SK-N-SH treated with all-trans-retinoic acid at 6 μM for 48 hours (cell line): Measurements from ENCODE around the gene EMC8.

Experiments
- ATAC-seq: fragments of 200-7000 bp; cut with Tn5 transposase; 3 replicates; pipeline ENCODE4 v1.9.1; 2020; ENCODE audit warnings: mild to moderate bottlenecking, moderate library complexity
- ARNTL ChIP-seq: fragments of 450-650 bp; formaldehyde crosslinking; IDR thresholded peaks from 2 replicates; pipeline ENCODE4 v1.5.0; 2020; ENCODE audit warnings: low read depth, mild to moderate bottlenecking, moderate library complexity, borderline replicate concordance
- BACH2 ChIP-seq: fragments of 250-450 bp; sonication (Bioruptor Pico); IDR thresholded peaks from 2 replicates; pipeline ENCODE4 v1.9.0; 2021; ENCODE audit warnings: mild to moderate bottlenecking, borderline replicate concordance
- CSDC2 ChIP-seq: fragments of 250-450 bp; sonication (Bioruptor Pico); IDR thresholded peaks from 2 replicates; pipeline ENCODE4 v1.5.0; 2020; ENCODE audit warnings: mild to moderate bottlenecking, moderate library complexity
- ESRRG ChIP-seq: fragments of 250-450 bp; sonication (Bioruptor Pico); IDR thresholded peaks from 2 replicates; pipeline ENCODE4 v1.6.1; 2021; ENCODE audit warnings: mild to moderate bottlenecking
- GLIS3 ChIP-seq: fragments of 250-450 bp; sonication (Bioruptor Pico); IDR thresholded peaks from 2 replicates; pipeline ENCODE4 v1.5.0; 2020; ENCODE audit warnings: mild to moderate bottlenecking, moderate library complexity
- OSR1 ChIP-seq: fragments of 250-450 bp; sonication (Bioruptor Pico); IDR thresholded peaks from 2 replicates; pipeline ENCODE4 v1.8.0; 2022; ENCODE audit warnings: moderate library complexity, mild to moderate bottlenecking, inconsistent platforms
- PPARA ChIP-seq: fragments of 250-450 bp; sonication (Bioruptor Pico); IDR thresholded peaks from 2 replicates; pipeline ENCODE4 v1.5.0; 2020; ENCODE audit warnings: mild to moderate bottlenecking, borderline replicate concordance
- RARB ChIP-seq: fragments of 250-450 bp; sonication (Bioruptor Pico); IDR thresholded peaks from 2 replicates; pipeline ENCODE4 v1.8.0; 2021; ENCODE audit warnings: mild to moderate bottlenecking, moderate library complexity
- SNAI2 ChIP-seq: fragments of 250-450 bp; sonication (Bioruptor Pico); IDR thresholded peaks from 2 replicates; pipeline ENCODE4 v1.5.0; 2020; ENCODE audit warnings: mild to moderate bottlenecking, moderate library complexity
- TCF4 ChIP-seq: fragments of 250-450 bp; sonication (Bioruptor Pico); IDR thresholded peaks from 2 replicates; pipeline ENCODE4 v1.8.0; 2021; ENCODE audit warnings: mild to moderate bottlenecking, moderate library complexity, borderline replicate concordance
- TOX ChIP-seq: fragments of 250-450 bp; sonication (Bioruptor Pico); IDR thresholded peaks from 2 replicates; pipeline ENCODE4 v1.8.0; 2021; ENCODE audit warnings: mild to moderate bottlenecking, moderate library complexity, borderline replicate concordance
- ZC3H10 ChIP-seq: fragments of 250-450 bp; sonication (Bioruptor Pico); IDR thresholded peaks from 2 replicates; pipeline ENCODE4 v1.5.1; 2021; ENCODE audit warnings: mild to moderate bottlenecking, moderate library complexity
- ZFP3 ChIP-seq: fragments of 250-450 bp; sonication (Bioruptor Pico); IDR thresholded peaks from 2 replicates; pipeline ENCODE4 v1.5.0; 2020; ENCODE audit warnings: mild to moderate bottlenecking, moderate library complexity
- ZFP30 ChIP-seq: fragments of 450-650 bp; formaldehyde crosslinking; IDR thresholded peaks from 2 replicates; pipeline ENCODE4 v1.5.0; 2022; ENCODE audit warnings: mild to moderate bottlenecking, moderate library complexity
- ZNF565 ChIP-seq: fragments of 450-650 bp; formaldehyde crosslinking; conservative IDR thresholded peaks from 2 replicates; pipeline ENCODE4 v1.5.0; 2020; ENCODE audit warnings: low read depth, mild to moderate bottlenecking, moderate library complexity
- ZNF70 ChIP-seq: fragments of 450-650 bp; formaldehyde crosslinking; IDR thresholded peaks from 2 replicates; pipeline ENCODE4 v1.5.0; 2020; ENCODE audit warnings: mild to moderate bottlenecking, moderate library complexity
- ZNF8 ChIP-seq: fragments of 450-650 bp; formaldehyde crosslinking; IDR thresholded peaks from 2 replicates; pipeline ENCODE4 v1.5.0; 2020; ENCODE audit warnings: mild to moderate bottlenecking, moderate library complexity
- TF ChIP-seq, protein P1 (sequence below): fragments of 250-450 bp; sonication (Bioruptor Pico); IDR thresholded peaks from 2 replicates; pipeline ENCODE4 v1.5.1; 2021; ENCODE audit warnings: mild to moderate bottlenecking, moderate library complexity
- TF ChIP-seq, protein P2 (sequence below): fragments of 250-450 bp; sonication (Bioruptor Pico); IDR thresholded peaks from 2 replicates; pipeline ENCODE4 v1.5.0; 2020; ENCODE audit warnings: mild to moderate bottlenecking, moderate library complexity
- TF ChIP-seq, protein P3 (sequence below): fragments of 250-450 bp; sonication (Bioruptor Pico); IDR thresholded peaks from 2 replicates; pipeline ENCODE4 v1.8.0; 2021; ENCODE audit warnings: low read depth, mild to moderate bottlenecking, moderate library complexity, borderline replicate concordance
- TF ChIP-seq, protein P4 (sequence below): fragments of 250-450 bp; sonication (Bioruptor Pico); IDR thresholded peaks from 2 replicates; pipeline ENCODE4 v1.8.0; 2020; ENCODE audit warnings: mild to moderate bottlenecking, moderate library complexity, borderline replicate concordance
- TF ChIP-seq, protein P5 (sequence below): fragments of 250-450 bp; sonication (Bioruptor Pico); IDR thresholded peaks from 2 replicates; pipeline ENCODE4 v1.5.1; 2020; ENCODE audit warnings: low read depth, mild to moderate bottlenecking, moderate library complexity

The EMC8 gene

DNA sequence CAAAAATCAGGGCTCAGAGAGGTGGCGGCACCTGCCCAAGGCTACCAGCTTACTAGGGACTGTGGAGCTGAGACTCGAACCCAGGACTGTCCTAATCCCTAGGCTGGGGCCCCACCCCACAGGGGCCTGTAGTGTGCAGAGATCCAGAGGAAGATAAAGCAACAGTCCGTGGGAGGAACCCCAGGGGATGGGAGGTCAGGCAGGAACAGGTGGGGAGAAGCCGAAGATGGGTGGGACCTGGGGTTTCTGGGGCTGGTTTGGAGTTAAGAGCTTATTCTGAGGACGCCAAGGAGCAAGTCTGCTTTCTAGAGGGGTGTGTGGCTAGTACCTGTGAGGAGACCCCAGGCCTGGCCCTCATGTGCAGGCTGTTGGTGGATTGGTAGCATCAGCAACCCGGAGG, 63.4 kb downstream of the EMC8 start:
- no peak for ATAC-seq

DNA sequence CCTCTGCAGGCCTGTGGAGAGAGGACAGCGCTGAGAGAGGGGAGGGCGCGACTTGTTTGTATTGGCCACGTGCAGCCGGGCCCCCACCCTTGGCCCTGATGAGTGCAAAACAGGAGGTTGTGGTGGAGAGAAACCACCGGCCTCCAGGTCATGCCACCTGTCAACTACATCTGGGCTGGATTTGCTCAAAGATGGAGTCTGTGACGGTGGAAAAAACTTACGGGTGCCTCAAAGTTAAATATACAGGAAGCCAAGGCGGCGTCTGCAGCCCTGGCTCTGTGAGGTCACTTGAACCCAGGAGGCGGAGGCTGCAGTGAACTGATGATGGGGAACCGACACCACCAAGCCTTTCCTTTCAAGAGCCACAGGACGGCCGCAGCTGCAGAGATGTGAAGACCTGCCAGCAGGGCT, 64.1 kb downstream of the EMC8 start:
- ATAC-seq, result no peak

More for the DNA sequence above, 63.4 kb downstream of the EMC8 start:
- no peak for TF ChIP-seq CSDC2 (CRISPR knock-in tag)
- TF ChIP-seq BACH2 (CRISPR knock-in tag), result no peak
- no peak for TF ChIP-seq ZNF565 (CRISPR knock-in tag)
- no peak for TF ChIP-seq ZFP3 (CRISPR knock-in tag)
- TF ChIP-seq ZC3H10, result no peak
- TF ChIP-seq, protein P1, sequence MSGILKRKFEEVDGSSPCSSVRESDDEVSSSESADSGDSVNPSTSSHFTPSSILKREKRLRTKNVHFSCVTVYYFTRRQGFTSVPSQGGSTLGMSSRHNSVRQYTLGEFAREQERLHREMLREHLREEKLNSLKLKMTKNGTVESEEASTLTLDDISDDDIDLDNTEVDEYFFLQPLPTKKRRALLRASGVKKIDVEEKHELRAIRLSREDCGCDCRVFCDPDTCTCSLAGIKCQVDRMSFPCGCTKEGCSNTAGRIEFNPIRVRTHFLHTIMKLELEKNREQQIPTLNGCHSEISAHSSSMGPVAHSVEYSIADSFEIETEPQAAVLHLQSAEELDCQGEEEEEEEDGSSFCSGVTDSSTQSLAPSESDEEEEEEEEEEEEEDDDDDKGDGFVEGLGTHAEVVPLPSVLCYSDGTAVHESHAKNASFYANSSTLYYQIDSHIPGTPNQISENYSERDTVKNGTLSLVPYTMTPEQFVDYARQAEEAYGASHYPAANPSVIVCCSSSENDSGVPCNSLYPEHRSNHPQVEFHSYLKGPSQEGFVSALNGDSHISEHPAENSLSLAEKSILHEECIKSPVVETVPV, result no peak
- TF ChIP-seq ZNF70 (CRISPR knock-in tag), result no peak
- TF ChIP-seq ZNF8 (CRISPR knock-in tag), result no peak
- TF ChIP-seq, protein P2, sequence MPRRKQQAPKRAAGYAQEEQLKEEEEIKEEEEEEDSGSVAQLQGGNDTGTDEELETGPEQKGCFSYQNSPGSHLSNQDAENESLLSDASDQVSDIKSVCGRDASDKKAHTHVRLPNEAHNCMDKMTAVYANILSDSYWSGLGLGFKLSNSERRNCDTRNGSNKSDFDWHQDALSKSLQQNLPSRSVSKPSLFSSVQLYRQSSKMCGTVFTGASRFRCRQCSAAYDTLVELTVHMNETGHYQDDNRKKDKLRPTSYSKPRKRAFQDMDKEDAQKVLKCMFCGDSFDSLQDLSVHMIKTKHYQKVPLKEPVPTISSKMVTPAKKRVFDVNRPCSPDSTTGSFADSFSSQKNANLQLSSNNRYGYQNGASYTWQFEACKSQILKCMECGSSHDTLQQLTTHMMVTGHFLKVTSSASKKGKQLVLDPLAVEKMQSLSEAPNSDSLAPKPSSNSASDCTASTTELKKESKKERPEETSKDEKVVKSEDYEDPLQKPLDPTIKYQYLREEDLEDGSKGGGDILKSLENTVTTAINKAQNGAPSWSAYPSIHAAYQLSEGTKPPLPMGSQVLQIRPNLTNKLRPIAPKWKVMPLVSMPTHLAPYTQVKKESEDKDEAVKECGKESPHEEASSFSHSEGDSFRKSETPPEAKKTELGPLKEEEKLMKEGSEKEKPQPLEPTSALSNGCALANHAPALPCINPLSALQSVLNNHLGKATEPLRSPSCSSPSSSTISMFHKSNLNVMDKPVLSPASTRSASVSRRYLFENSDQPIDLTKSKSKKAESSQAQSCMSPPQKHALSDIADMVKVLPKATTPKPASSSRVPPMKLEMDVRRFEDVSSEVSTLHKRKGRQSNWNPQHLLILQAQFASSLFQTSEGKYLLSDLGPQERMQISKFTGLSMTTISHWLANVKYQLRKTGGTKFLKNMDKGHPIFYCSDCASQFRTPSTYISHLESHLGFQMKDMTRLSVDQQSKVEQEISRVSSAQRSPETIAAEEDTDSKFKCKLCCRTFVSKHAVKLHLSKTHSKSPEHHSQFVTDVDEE (CRISPR knock-in tag), result no peak
- no peak for TF ChIP-seq SNAI2 (CRISPR knock-in tag)
- no peak for TF ChIP-seq TOX (CRISPR knock-in tag)

More for the DNA sequence above, 64.1 kb downstream of the EMC8 start:
- TF ChIP-seq ZC3H10 (no peak), ZFP30 (no peak), CSDC2 (CRISPR knock-in tag) (no peak), ARNTL (CRISPR knock-in tag) (no peak), TCF4 (CRISPR knock-in tag) (no peak), ESRRG (no peak), ZNF8 (CRISPR knock-in tag) (no peak), ZNF565 (CRISPR knock-in tag) (no peak), ZNF70 (CRISPR knock-in tag) (no peak), GLIS3 (CRISPR knock-in tag) (no peak), TOX (CRISPR knock-in tag) (no peak), OSR1 (no peak), RARB (CRISPR knock-in tag) (no peak), SNAI2 (CRISPR knock-in tag) (no peak), PPARA (no peak)
- TF ChIP-seq, protein P3, sequence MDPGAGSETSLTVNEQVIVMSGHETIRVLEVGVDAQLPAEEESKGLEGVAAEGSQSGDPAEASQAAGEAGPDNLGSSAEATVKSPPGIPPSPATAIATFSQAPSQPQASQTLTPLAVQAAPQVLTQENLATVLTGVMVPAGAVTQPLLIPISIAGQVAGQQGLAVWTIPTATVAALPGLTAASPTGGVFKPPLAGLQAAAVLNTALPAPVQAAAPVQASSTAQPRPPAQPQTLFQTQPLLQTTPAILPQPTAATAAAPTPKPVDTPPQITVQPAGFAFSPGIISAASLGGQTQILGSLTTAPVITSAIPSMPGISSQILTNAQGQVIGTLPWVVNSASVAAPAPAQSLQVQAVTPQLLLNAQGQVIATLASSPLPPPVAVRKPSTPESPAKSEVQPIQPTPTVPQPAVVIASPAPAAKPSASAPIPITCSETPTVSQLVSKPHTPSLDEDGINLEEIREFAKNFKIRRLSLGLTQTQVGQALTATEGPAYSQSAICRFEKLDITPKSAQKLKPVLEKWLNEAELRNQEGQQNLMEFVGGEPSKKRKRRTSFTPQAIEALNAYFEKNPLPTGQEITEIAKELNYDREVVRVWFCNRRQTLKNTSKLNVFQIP (CRISPR knock-in tag), result no peak
- TF ChIP-seq, protein P4, sequence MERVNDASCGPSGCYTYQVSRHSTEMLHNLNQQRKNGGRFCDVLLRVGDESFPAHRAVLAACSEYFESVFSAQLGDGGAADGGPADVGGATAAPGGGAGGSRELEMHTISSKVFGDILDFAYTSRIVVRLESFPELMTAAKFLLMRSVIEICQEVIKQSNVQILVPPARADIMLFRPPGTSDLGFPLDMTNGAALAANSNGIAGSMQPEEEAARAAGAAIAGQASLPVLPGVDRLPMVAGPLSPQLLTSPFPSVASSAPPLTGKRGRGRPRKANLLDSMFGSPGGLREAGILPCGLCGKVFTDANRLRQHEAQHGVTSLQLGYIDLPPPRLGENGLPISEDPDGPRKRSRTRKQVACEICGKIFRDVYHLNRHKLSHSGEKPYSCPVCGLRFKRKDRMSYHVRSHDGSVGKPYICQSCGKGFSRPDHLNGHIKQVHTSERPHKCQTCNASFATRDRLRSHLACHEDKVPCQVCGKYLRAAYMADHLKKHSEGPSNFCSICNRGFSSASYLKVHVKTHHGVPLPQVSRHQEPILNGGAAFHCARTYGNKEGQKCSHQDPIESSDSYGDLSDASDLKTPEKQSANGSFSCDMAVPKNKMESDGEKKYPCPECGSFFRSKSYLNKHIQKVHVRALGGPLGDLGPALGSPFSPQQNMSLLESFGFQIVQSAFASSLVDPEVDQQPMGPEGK (CRISPR knock-in tag), result no peak
- TF ChIP-seq, protein P2 (CRISPR knock-in tag), result no peak
- TF ChIP-seq, protein P5, sequence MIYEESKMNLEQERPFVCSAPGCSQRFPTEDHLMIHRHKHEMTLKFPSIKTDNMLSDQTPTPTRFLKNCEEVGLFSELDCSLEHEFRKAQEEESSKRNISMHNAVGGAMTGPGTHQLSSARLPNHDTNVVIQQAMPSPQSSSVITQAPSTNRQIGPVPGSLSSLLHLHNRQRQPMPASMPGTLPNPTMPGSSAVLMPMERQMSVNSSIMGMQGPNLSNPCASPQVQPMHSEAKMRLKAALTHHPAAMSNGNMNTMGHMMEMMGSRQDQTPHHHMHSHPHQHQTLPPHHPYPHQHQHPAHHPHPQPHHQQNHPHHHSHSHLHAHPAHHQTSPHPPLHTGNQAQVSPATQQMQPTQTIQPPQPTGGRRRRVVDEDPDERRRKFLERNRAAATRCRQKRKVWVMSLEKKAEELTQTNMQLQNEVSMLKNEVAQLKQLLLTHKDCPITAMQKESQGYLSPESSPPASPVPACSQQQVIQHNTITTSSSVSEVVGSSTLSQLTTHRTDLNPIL (CRISPR knock-in tag), result no peak
